GM12801 (cell line): ENCODE data around the gene SPACA6.

Experiments used
- CTCF ChIP-seq: IDR thresholded peaks from one replicate; pipeline ENCODE4 v1.5.1; 2011; ENCODE audit warnings: control low read depth; ENCODE audit not compliant: insufficient read length; ENCODE audit errors: extremely low read depth

Gene SPACA6

GRCh38 chr19:51695702-51696315 is 2.7 kb downstream of the SPACA6 start:
- TF ChIP-seq CTCF: no peak

DNA sequence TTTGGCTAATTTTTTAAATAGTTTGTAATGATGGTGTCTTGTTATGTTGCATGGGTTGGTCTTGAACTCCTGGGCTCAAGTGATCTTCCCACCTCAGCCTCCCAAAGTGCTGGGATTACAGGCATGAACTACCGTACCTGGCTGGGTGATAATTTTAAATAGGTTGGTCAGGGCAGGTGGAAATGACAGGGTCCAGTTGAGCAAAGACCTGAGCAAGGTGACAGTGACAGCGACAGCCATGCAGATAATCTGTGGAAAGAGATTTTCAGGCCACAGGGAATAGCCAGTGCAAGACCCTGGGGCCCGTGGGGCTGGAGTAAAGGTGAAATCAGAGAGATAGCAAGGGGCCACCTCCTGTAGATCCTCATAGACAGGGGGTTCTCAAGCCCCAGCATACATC is 3.5 kb downstream of the SPACA6 start:
- TF ChIP-seq CTCF: no peak

GRCh38 chr19:51697169-51697776 is 4.1 kb downstream of the SPACA6 start:
- TF ChIP-seq CTCF: no peak

- TF ChIP-seq CTCF: no peak
Measured at GRCh38 chr19:51698296-51698695, 5.2 kb downstream of the SPACA6 start.

DNA sequence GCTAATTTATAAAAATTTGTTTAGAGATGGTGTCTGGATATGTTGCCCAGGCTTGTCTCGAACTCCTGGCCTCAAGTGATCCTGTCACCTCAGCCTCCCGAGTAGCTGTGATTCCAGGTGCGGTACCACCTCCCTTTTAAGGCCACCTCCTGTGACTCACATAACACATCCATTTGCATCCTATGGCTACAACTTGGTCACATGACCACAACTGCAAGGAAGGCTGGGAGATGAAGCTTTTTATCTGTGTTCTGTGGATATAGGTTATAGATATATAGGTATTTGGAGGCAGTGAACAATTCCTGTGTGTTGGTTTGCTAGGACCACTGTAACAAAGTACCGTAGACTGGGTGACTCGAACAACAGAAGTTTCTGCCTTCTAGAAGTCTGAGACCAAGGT is 6.0 kb downstream of the SPACA6 start:
- no peak for TF ChIP-seq CTCF

DNA sequence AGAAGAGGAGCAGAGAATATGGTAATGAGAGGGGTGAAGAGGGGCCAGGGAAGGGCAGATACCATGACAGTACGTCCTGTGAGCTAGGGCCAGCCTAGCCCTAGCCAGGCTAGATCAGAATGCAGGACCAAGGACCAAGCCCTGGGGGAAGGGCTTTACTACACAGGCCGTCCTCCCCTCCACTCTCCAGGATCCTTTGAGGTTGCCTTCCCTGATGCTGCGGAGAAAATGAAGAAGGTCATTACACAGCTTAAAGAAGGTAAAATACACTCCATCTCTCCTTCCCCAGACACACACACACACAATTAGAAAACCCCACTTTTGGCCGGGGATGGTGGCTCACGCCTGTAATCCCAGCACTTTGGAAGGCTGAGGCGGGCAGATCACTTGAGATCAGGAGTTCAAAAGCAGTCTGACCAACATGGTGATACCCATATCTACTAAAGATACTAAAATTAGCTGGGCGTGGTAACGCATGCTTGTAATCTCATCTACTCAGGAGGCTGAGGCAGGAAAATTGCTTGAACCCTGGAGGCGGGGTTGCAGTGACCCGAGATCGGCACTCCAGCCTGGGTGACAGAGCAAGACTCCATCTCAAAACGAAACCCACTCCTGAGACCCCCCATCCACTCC is 8.5 kb downstream of the SPACA6 start:
- TF ChIP-seq CTCF: no peak

GRCh38 chr19:51702103-51702824 is 9.1 kb downstream of the SPACA6 start:
- TF ChIP-seq CTCF: no peak
